Heart left ventricle (tissue), 16 donors: ENCODE results near the gene LHX4. TPM values are rescaled to one million over a fixed set of nuclear protein-coding genes. Genes with fewer than 3 reads are reported as not detected.
A peak's percentile ranks its signal among the peaks of the same experiment; 100 is the strongest.

ENCODE experiments used
- ATAC-seq, 4 donors: fragments of 200-7000 bp; cut with Tn5 transposase; one replicate each; pipeline ENCODE4 v1.9.1; 2020 to 2022; ENCODE audit warnings: moderate library complexity in 4 of 4, mild to moderate bottlenecking in 3 of 4, moderate number of reproducible peaks in 1 of 4
- DNase-seq, 5 donors: peaks; one replicate each; pipeline ENCODE4 v3.0.0-alpha.2; 2020
- H3K27ac ChIP-seq, 12 donors: fragments of 200-600 bp; sonication (generic) in 4 of 12; one replicate each; pipeline versions ENCODE4 v1.5.0 to v1.8.0; 2016 to 2022; ENCODE audit warnings: mild to moderate bottlenecking in 2 of 12
- H3K27me3 ChIP-seq, 9 donors: fragments of 200-600 bp; sonication (generic) in 2 of 9; one replicate each; pipeline versions ENCODE4 v1.5.1 to v1.8.0; 2016 to 2022; ENCODE audit warnings: mild to moderate bottlenecking in 3 of 9
- H3K36me3 ChIP-seq, 9 donors: fragments of 200-600 bp; sonication (generic) in 2 of 9; one replicate each; pipeline versions ENCODE4 v1.5.0 to v1.8.0; 2018 to 2022; ENCODE audit warnings: mild to moderate bottlenecking in 2 of 9
- H3K4me1 ChIP-seq, 12 donors: fragments of 200-600 bp; sonication (generic) in 4 of 12; one replicate each; pipeline versions ENCODE4 v1.5.0 to v1.8.0; 2016 to 2022; ENCODE audit warnings: mild to moderate bottlenecking in 3 of 12
- H3K4me3 ChIP-seq, 12 donors: fragments of 200-600 bp; sonication (generic) in 4 of 12; one replicate each; pipeline versions ENCODE4 v1.5.0 to v1.8.0; 2017 to 2022; ENCODE audit warnings: mild to moderate bottlenecking in 9 of 12, moderate library complexity in 4 of 12
- H3K9me3 ChIP-seq, 12 donors: fragments of 200-600 bp; sonication (generic) in 4 of 12; one replicate each; pipeline versions ENCODE4 v1.5.0 to v1.8.0; 2016 to 2022; ENCODE audit warnings: mild to moderate bottlenecking in 1 of 12
- CTCF ChIP-seq, 12 donors: fragments of 200-600 bp; sonication (generic) in 4 of 12; IDR thresholded peaks; one replicate each; pipeline versions ENCODE4 v1.5.0 to v1.8.0; 2018 to 2022; ENCODE audit warnings: antibody characterized with exemption in 12 of 12, mild to moderate bottlenecking in 5 of 12
- POLR2A ChIP-seq, 2 donors: fragments of 450-650 bp; IDR thresholded peaks; one replicate each; pipeline ENCODE4 v1.6.1; 2017; ENCODE audit warnings: antibody characterized with exemption in 2 of 2, mild to moderate bottlenecking in 2 of 2, moderate library complexity in 2 of 2
- WGBS, 4 donors: extraction: QIAGEN DNeasy Blood & Tissue Kit in 2 of 4; methylation state at CpG; one replicate each; pipeline versions ENCODE4 v1.1.5 to v1.1.7; 2013 to 2018; 5-methylcytosine and 5-hydroxymethylcytosine counted together
- intact Hi-C, 10 donors: fragments of 100-400 bp; cut with DNase I; formaldehyde crosslinking; loops; one replicate each; pipeline versions ENCODE4 v1.11.1 to v1.14.2; 2022
- polyA plus RNA-seq, 2 donors: library from polyadenylated mRNA; stranded (reverse); fragments of 200-250 nt; gene quantifications; one replicate each; pipeline ENCODE4 v1.2.3, GENCODE V29; 2013
- total RNA-seq, 9 donors: library from RNA; depleted of rRNA in 2 of 9; stranded (reverse); fragments of >200 nt in 2 of 9; fragmentation: NEBNext Ultra II Directional in 3 of 9; extraction: Animal tissue kit (Norgen Biotek cat#: 25700) in 3 of 9; gene quantifications; one replicate each; pipeline versions ENCODE4 v1.1.0 to v1.2.4, GENCODE V29; 2016 to 2023
- donor health status: ischemic (EF 13 %, LVEDD 7.1; RV severe dilation, severe dysfunction).
- donor health status: healthy with polysubstance abuse.
- donor health status: DM: no; HTN: yes; CAD: no.
- donor health status: DM: no; HTN: no; CAD: no.
- donor health status: ischemic (EF 25% LVEDD 6.9; RV normal size, moderate dysfunction).
- donor health status: ischemic (EF 25% LVEDD 5.7; RV mildly dilated, moderate dysfunction).
- donor health status: healthy.
- donor health status: DM: yes; HTN: yes; CAD: no.
- donor health status: ischemic (EF 35%, LVEDD 5.7; RV mildly dilated, moderate dysfunction).
- donor health status: nonischemic (EF 11% LVEDD 7.7; RV severe dilation, severe dysfunction).
- donor health status: DM: yes; HTN: yes; CAD: no.
- donor health status: PGD.
- donor health status: ischemic (EF 29% LVEDD 5.4; RV normal size, mild dysfunction).
- donor health status: nonischemic (EF 23%, LVEDD 6.1; RV moderate dilation, normal function).

LHX4 gene
- total and polyA plus RNA-seq, 11 donors = not detected

GRCh38 chr1:180230791-180231505, 884 bp downstream of the LHX4 start:
- DNase-seq = no peak
- Histone ChIP-seq H3K4me1 (peaks cover 5 to 62% (median 44%) of the 10 kb centered on the region in 12 donors), H3K27ac (no peak overlapping the region), H3K36me3 (no peaks in the 10 kb centered on the region), H3K4me3 (peak overlapping the region; percentile 50 to 68 (median 54)), H3K9me3 (no peaks in the 10 kb centered on the region), H3K27me3 (peaks cover 78 to 100% (median 94%) of the 10 kb centered on the region in 9 donors)
- ATAC-seq = no peak
- intact Hi-C loops = no loop called here
- TF ChIP-seq CTCF (IDR thresholded peaks at IDR 0.05) (no peak), POLR2A (IDR thresholded peaks at IDR 0.05) (no peak)
- 0 to 1% (median 0%) methylated on average over 31 to 65 of the region's 65 CpGs for WGBS, 4 donors

GRCh38 chr1:180231506-180231921, 1.4 kb downstream of the LHX4 start:
- peaks cover 5 to 62% (median 44%) of the 10 kb centered on the region in 12 donors for H3K4me1 ChIP-seq
- ATAC-seq = peak in 1 of 4 donors; percentile 6

GRCh38 chr1:180231936-180232335, 1.9 kb downstream of the LHX4 start:
- ATAC-seq (no peak), DNase-seq (no peak)
- Histone ChIP-seq H3K9me3 (no peaks in the 10 kb centered on the region), H3K4me3 (peak overlapping the region in 5 of 12 donors; percentile 50 to 68 (median 57)), H3K36me3 (no peaks in the 10 kb centered on the region), H3K27me3 (peaks cover 78 to 100% (median 96%) of the 10 kb centered on the region in 9 donors), H3K4me1 (peaks cover 5 to 62% (median 44%) of the 10 kb centered on the region in 12 donors), H3K27ac (no peak overlapping the region)
- WGBS, 4 donors = 1 to 4% (median 2%) methylated on average over 8 to 14 of the region's 14 CpGs
- TF ChIP-seq CTCF (IDR thresholded peaks at IDR 0.05) (no peak), POLR2A (IDR thresholded peaks at IDR 0.05) (no peak)
- intact Hi-C loops = no loop called here

More at GRCh38 chr1:180231506-180231921, 1.4 kb downstream of the LHX4 start:
- peaks cover 78 to 100% (median 96%) of the 10 kb centered on the region in 9 donors for H3K27me3 ChIP-seq
- no peak for DNase-seq
- H3K9me3 ChIP-seq = no peaks in the 10 kb centered on the region
- H3K27ac ChIP-seq = no peak overlapping the region
- intact Hi-C loops = no loop called here
- H3K4me3 ChIP-seq = peak overlapping the region in 11 of 12 donors; percentile 50 to 68 (median 55)
- 0 to 3% (median 1%) methylated on average over 11 to 37 of the region's 37 CpGs for WGBS, 4 donors
- no peaks in the 10 kb centered on the region for H3K36me3 ChIP-seq
- TF ChIP-seq POLR2A (IDR thresholded peaks at IDR 0.05) (no peak), CTCF (IDR thresholded peaks at IDR 0.05) (no peak)

- no peaks in the 10 kb centered on the region for H3K36me3 ChIP-seq
- no peak for TF ChIP-seq CTCF (IDR thresholded peaks at IDR 0.05)
- H3K9me3 ChIP-seq = no peaks in the 10 kb centered on the region
- H3K4me3 ChIP-seq = peak overlapping the region in 1 of 12 donors; percentile 4
- ATAC-seq (no peak), DNase-seq (no peak)
- H3K27ac ChIP-seq = no peak overlapping the region
- peaks cover 80 to 100% (median 98%) of the 10 kb centered on the region in 9 donors for H3K27me3 ChIP-seq
- WGBS, 4 donors = 7 to 10% (median 9%) methylated on average over 11 of the region's 11 CpGs
- H3K4me1 ChIP-seq = peaks cover 5 to 62% (median 44%) of the 10 kb centered on the region in 12 donors
- intact Hi-C loops = no loop called here
Observed at GRCh38 chr1:180232521-180233043, 2.5 kb downstream of the LHX4 start.
